GM19438 (cell line): ENCODE data around the gene C16orf95.

Source experiments
- ATAC-seq: cut with Tn5 transposase; IDR thresholded peaks from one replicate; pipeline ENCODE4 v1.9.1; 2021; ENCODE audit warnings: low read depth; ENCODE audit not compliant: unreplicated experiment

The C16orf95 gene

GRCh38 chr16:87319997-87320491 is 2.9 kb upstream of the C16orf95 start:
- ATAC-seq = no peak

- ATAC-seq = no peak
These were observed 1.8 kb upstream of the C16orf95 start for GRCh38 chr16:87319011-87319410.

GRCh38 chr16:87317750-87318644 is 805 bp upstream of the C16orf95 start:
- peak; percentile 10 for ATAC-seq

- no peak for ATAC-seq
These were observed 706 bp downstream of the C16orf95 start for GRCh38 chr16:87316450-87316922.

GRCh38 chr16:87314990-87315420 is 2.2 kb downstream of the C16orf95 start:
- ATAC-seq = no peak

GRCh38 chr16:87312008-87312407 is 5.2 kb downstream of the C16orf95 start:
- ATAC-seq = no peak

- no peak for ATAC-seq
These were observed 5.8 kb downstream of the C16orf95 start for GRCh38 chr16:87311387-87311786.

GRCh38 chr16:87310610-87311009 is 6.6 kb downstream of the C16orf95 start:
- no peak for ATAC-seq

- ATAC-seq = no peak
These were observed 7.3 kb downstream of the C16orf95 start for GRCh38 chr16:87309620-87310525.

- no peak for ATAC-seq
These were observed 8.4 kb downstream of the C16orf95 start for GRCh38 chr16:87308826-87309225.

GRCh38 chr16:87306516-87306915 is 10.7 kb downstream of the C16orf95 start:
- ATAC-seq = no peak

- no peak for ATAC-seq
These were observed 11.4 kb downstream of the C16orf95 start for GRCh38 chr16:87305505-87306391.

- ATAC-seq = no peak
These were observed 12.2 kb downstream of the C16orf95 start for GRCh38 chr16:87304951-87305350.

- ATAC-seq = no peak
These were observed 13.2 kb downstream of the C16orf95 start for GRCh38 chr16:87303962-87304521.

- no peak for ATAC-seq
These were observed 13.7 kb downstream of the C16orf95 start for GRCh38 chr16:87303431-87303930.

GRCh38 chr16:87298857-87299465 is 18.2 kb downstream of the C16orf95 start:
- no peak for ATAC-seq

GRCh38 chr16:87297918-87298631 is 19.1 kb downstream of the C16orf95 start:
- ATAC-seq = no peak

- no peak for ATAC-seq
These were observed 19.8 kb downstream of the C16orf95 start for GRCh38 chr16:87297407-87297806.
